ENCODE results near the gene ADGRB3.

GRCh38 chr6:68632734-68633133 is 2.3 kb upstream of the ADGRB3 start:
- TF ChIP-seq POLR2A (IDR thresholded peaks at IDR 0.05; ENCODE audit: low read length): no peak
- TF ChIP-seq GATA1 (IDR thresholded peaks at IDR 0.05; ENCODE audit: low read depth, low read length): no peak
